Spinal cord (tissue), 4 donors: ENCODE measurements around the gene ABHD17B. TPM values are rescaled to one million over a fixed set of nuclear protein-coding genes. Genes with fewer than 3 reads are reported as not detected.

ENCODE experiments used
- polyA plus RNA-seq, 2 donors: library from polyadenylated mRNA; unstranded; fragments of 120-200 nt; gene quantifications; one replicate each; pipeline ENCODE4 v1.2.1, GENCODE V29; 2013; ENCODE audit not compliant: insufficient read length in 2 of 2
- small RNA-seq: library from RNA; depleted of rRNA; stranded (forward); fragments of <200 nt; gene quantifications from one replicate; pipeline ENCODE3, GENCODE V24; 2014; ENCODE audit warnings: low replicate concordance
- total RNA-seq, 2 donors: library from RNA; depleted of rRNA in 1 of 2; stranded (reverse); fragments of 120-200 nt in 1 of 2; fragments of >200 nt in 1 of 2; gene quantifications; one replicate each; pipeline versions ENCODE4 v1.2.3 to v1.2.4, GENCODE V29; 2013 to 2014

Gene ABHD17B
- total and polyA plus RNA-seq, 4 donors: 33.7 to 91.8 (median 50.4) TPM

Small RNA genes lying within 50 kb of the gene (small RNA-seq; reads per million reads assigned to genes)
- gene RF00019: not detected

Other genes with a start within 250 kb of the ABHD17B start
- 10 to 100 TPM; 62.3 to 64.9 TPM for gene CEMIP2, start 142.7 kb downstream of the ABHD17B start, total RNA-seq
- 10 to 100 TPM; 24.6 to 34.8 TPM for gene CEMIP2, start 142.7 kb downstream of the ABHD17B start, polyA plus RNA-seq
- 10 to 100 TPM; 17.3 to 22.4 TPM for gene C9orf85, start 446 bp upstream of the ABHD17B start, total RNA-seq
- 10 to 100 TPM; 16.2 to 17.4 TPM for gene C9orf85, start 446 bp upstream of the ABHD17B start, polyA plus RNA-seq
- gene C9orf57, start 149.4 kb upstream of the ABHD17B start, total RNA-seq: not detected
- not detected for gene C9orf57, start 149.4 kb upstream of the ABHD17B start, polyA plus RNA-seq
- gene GDA, start 238.2 kb upstream of the ABHD17B start, total RNA-seq: 1 to 10 TPM in 1 of 2 donors, under 1 TPM in 1; 0.88 to 4.3 TPM
- 1 to 10 TPM; 2.3 to 3.4 TPM for gene GDA, start 238.2 kb upstream of the ABHD17B start, polyA plus RNA-seq